Breast epithelium (tissue), 4 donors: Measurements from ENCODE around the gene PIAS1. TPM values are rescaled to one million over a fixed set of nuclear protein-coding genes. Genes with fewer than 3 reads are reported as not detected.

Experiments
- DNase-seq, 2 donors: peaks; one replicate each; pipeline ENCODE4 v3.0.0-alpha.2; 2019; ENCODE audit warnings: low spot score in 2 of 2
- H3K27ac ChIP-seq, 2 donors: fragments of 200-600 bp; sonication (generic) in 1 of 2; one replicate each; pipeline ENCODE4 v1.5.1; 2016 to 2019; ENCODE audit warnings: mild to moderate bottlenecking in 1 of 2
- H3K27me3 ChIP-seq, 2 donors: fragments of 200-600 bp; sonication (generic) in 1 of 2; one replicate each; pipeline versions ENCODE4 v1.5.1 to v1.6.0; 2017 to 2019; ENCODE audit warnings: control low read depth in 1 of 2, mild to moderate bottlenecking in 1 of 2
- H3K36me3 ChIP-seq: fragments of 200-600 bp; one replicate; pipeline ENCODE4 v1.5.1; 2019
- H3K4me1 ChIP-seq, 2 donors: fragments of 200-600 bp; sonication (generic); one replicate each; pipeline ENCODE4 v1.5.1; 2016 to 2019; ENCODE audit warnings: control low read depth in 1 of 2
- H3K4me3 ChIP-seq, 3 donors: fragments of 200-600 bp; sonication (generic); 1 replicate in 2 of 3; 2 replicates in 1 of 3; pipeline ENCODE4 v1.5.1; 2016 to 2019; ENCODE audit warnings: mild to moderate bottlenecking in 3 of 3, moderate library complexity in 2 of 3
- H3K9me3 ChIP-seq, 2 donors: fragments of 200-600 bp; sonication (generic) in 1 of 2; one replicate each; pipeline ENCODE4 v1.5.1; 2016 to 2019; ENCODE audit warnings: control low read depth in 1 of 2
- CTCF ChIP-seq, 3 donors: fragments of 450-650 bp; IDR thresholded peaks; one replicate each; pipeline ENCODE4 v1.5.1; 2016 to 2017; ENCODE audit warnings: antibody characterized with exemption in 3 of 3, mild to moderate bottlenecking in 3 of 3, moderate library complexity in 3 of 3
- POLR2A ChIP-seq: fragments of 450-650 bp; IDR thresholded peaks from one replicate; pipeline ENCODE4 v1.6.1; 2016; ENCODE audit warnings: antibody characterized with exemption, mild to moderate bottlenecking, moderate library complexity
- POLR2AphosphoS5 ChIP-seq, 3 donors: sonication (generic); formaldehyde crosslinking; IDR thresholded peaks; one replicate each; pipeline ENCODE4 v1.6.1; 2017; ENCODE audit warnings: antibody characterized with exemption in 3 of 3
- intact Hi-C: fragments of 100-400 bp; cut with DNase I; formaldehyde crosslinking; loops from one replicate; pipeline ENCODE4 v1.15.1; 2023; ENCODE audit warnings: low total_unique reads
- total RNA-seq, 3 donors: library from RNA; depleted of rRNA; stranded (reverse); fragments of >200 nt; gene quantifications; one replicate each; pipeline ENCODE4 v1.1.0, GENCODE V29; 2016

PIAS1 gene
- total RNA-seq, 3 donors from 2014 or later, result 43.9 to 77.4 (median 57.1) TPM

GRCh38 chr15:68103603-68104002, 49.5 kb downstream of the PIAS1 start:
- no peaks in the 10 kb centered on the region for H3K9me3 ChIP-seq
- TF ChIP-seq POLR2AphosphoS5 (IDR thresholded peaks at IDR 0.05), result no peak
- no peak for TF ChIP-seq CTCF (IDR thresholded peaks at IDR 0.05)
- TF ChIP-seq POLR2A, result no peak
- no peaks in the 10 kb centered on the region for H3K4me1 ChIP-seq
- intact Hi-C loops, result no loop called here
- H3K27me3 ChIP-seq, result no peaks in the 10 kb centered on the region
- H3K4me3 ChIP-seq, result no peak overlapping the region
- no peak overlapping the region for H3K27ac ChIP-seq
- no peaks in the 10 kb centered on the region for H3K36me3 ChIP-seq
- DNase-seq, result no peak

- no peak for TF ChIP-seq POLR2A
- no peak for TF ChIP-seq POLR2AphosphoS5 (IDR thresholded peaks at IDR 0.05)
- TF ChIP-seq CTCF (IDR thresholded peaks at IDR 0.05), result no peak
- Histone ChIP-seq H3K9me3 (no peaks in the 10 kb centered on the region), H3K4me1 (no peaks in the 10 kb centered on the region), H3K27ac (no peak overlapping the region), H3K36me3 (no peaks in the 10 kb centered on the region), H3K27me3 (no peaks in the 10 kb centered on the region), H3K4me3 (no peak overlapping the region)
- intact Hi-C loops, result no loop called here
- no peak for DNase-seq
These were observed 52.5 kb downstream of the PIAS1 start for GRCh38 chr15:68106656-68107055.

DNA sequence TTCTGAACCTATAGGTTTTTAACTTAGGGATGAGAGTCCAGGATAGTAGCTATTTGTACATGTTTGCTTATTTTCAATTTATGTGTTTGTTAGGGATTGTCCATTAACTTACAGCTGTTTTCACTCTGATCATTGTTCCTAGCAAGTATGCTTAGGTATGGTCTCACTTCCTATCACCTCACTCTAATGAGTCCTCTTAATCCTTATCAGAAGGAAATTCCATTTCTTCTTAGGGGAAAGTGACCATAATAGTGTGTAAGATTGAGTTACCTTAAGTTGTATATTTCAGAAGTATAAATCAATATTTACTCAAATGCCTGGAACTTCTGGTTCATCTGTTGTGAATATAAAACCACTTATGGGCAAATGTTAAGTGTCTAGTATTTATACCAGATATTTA, 53.0 kb downstream of the PIAS1 start:
- Histone ChIP-seq H3K36me3 (no peaks in the 10 kb centered on the region), H3K9me3 (no peaks in the 10 kb centered on the region), H3K27me3 (no peaks in the 10 kb centered on the region), H3K4me3 (no peak overlapping the region), H3K27ac (no peak overlapping the region), H3K4me1 (no peaks in the 10 kb centered on the region)
- intact Hi-C loops, result no loop called here
- DNase-seq, result no peak
- TF ChIP-seq POLR2A (no peak), CTCF (IDR thresholded peaks at IDR 0.05) (no peak), POLR2AphosphoS5 (IDR thresholded peaks at IDR 0.05) (no peak)

DNA sequence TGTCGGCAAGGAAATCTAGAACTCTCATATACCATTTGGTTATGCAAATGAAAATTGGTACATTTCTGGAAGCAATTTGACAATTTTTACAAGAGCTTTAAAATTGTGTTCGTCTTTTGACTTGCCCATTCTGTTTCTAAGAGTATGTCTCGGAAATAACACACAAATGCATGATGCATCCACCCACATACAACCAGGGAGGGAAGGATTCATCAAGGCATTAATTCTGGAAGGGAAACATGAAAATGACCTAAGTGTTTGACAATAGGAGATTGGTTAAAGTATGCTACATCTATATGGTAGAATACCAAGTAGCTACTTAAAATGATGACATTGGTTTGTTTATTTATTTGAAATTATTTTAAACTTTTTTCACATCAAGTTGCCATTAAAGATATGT, 58.6 kb downstream of the PIAS1 start:
- Histone ChIP-seq H3K36me3 (no peaks in the 10 kb centered on the region), H3K9me3 (no peaks in the 10 kb centered on the region), H3K4me1 (peaks cover 0 to 10% of the 10 kb centered on the region in 2 donors), H3K4me3 (no peak overlapping the region), H3K27ac (no peak overlapping the region), H3K27me3 (no peaks in the 10 kb centered on the region)
- intact Hi-C loops, result no loop called here
- no peak for TF ChIP-seq CTCF (IDR thresholded peaks at IDR 0.05)
- TF ChIP-seq POLR2A, result no peak
- TF ChIP-seq POLR2AphosphoS5 (IDR thresholded peaks at IDR 0.05), result no peak
- DNase-seq, result no peak

GRCh38 chr15:68113273-68113672, 59.2 kb downstream of the PIAS1 start:
- Histone ChIP-seq H3K9me3 (no peaks in the 10 kb centered on the region), H3K4me1 (peaks cover 0 to 10% of the 10 kb centered on the region in 2 donors), H3K27me3 (no peaks in the 10 kb centered on the region), H3K36me3 (no peaks in the 10 kb centered on the region), H3K4me3 (no peak overlapping the region), H3K27ac (peak overlapping the region in 1 of 2 donors; percentile 27)
- no peak for TF ChIP-seq CTCF (IDR thresholded peaks at IDR 0.05)
- no peak for TF ChIP-seq POLR2A
- TF ChIP-seq POLR2AphosphoS5 (IDR thresholded peaks at IDR 0.05), result no peak
- no peak for DNase-seq
- intact Hi-C loops, result no loop called here
